HG02759 (cell line): ENCODE measurements around the gene AGBL5.
"Not testable (repeated sequence)": the region's sequence is repeated elsewhere in the genome, so short reads cannot be mapped to it uniquely, and the experiment has no call there.

ENCODE experiments used
- ATAC-seq: cut with Tn5 transposase; IDR thresholded peaks from one replicate; pipeline ENCODE4 v1.9.1; 2021; ENCODE audit warnings: mild to moderate bottlenecking, moderate library complexity; ENCODE audit not compliant: unreplicated experiment

Gene AGBL5

GRCh38 chr2:27109083-27109482, 57.6 kb downstream of the AGBL5 start:
- no peak for ATAC-seq

DNA sequence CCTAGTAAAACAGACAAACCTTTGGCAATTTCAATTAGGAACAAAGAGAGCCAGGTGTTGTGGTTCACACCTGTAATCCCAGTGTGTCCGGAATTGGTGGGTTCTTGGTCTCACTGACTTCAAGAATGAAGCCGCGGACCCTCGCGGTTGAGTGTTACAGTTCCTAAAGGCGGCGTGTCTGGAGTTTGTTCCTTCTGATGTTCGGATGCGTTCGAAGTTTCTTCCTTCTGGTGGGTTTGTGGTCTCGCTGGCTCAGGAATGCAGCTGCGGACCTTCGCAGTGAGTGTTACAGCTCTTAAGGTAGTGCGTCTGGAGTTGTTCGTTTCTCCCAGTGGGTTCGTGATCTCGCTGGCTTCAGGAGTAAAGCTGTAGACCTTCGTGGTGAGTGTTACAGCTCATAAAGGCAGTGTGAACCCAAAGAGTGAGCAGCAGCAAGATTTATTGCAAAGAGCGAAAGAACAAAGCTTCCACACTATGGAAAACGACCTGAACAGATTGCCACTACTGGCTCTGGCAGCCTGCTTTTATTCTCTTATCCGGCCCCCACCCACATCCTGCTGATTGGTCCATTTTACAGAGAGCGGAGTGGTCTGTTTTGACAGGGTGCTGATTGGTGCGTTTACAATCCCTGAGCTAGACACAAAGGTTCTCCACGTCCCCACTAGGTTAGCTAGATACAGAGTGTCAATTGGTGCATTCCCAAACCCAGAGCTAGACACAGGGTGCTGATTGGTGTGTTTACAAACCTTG, 59.3 kb downstream of the AGBL5 start:
- ATAC-seq = not testable (repeated sequence)

DNA sequence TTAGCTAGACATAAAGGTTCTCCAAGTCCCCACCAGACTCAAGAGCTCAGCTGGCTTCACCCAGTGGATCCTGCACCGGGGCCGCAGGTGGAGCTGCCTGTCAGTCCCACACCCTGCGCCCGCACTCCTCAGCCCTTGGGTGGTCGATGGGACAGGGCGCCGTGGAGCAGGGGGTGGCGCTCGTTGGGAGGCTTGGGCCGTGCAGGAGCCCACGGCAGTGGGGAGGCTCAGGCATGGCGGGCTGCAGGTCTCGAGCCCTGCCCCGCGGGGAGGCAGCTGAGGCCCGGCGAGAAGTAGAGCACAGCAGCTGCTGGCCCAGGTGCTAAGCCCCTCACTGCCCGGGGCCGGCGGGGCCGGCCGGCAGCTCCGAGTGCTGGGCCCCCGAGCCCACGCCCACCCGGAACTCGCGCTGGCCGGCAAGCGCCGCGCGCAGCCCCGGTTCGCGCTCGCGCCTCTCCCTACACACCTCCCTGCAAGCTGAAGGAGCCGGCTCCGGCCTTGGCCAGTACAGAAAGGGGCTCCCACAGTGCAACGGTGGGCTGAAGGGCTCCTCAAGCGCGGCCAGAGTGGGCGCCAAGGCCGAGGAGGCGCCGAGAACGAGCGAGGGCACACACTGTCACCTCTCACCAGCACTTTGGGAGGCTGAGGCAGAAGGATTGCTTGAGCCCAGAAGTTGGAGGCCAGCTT, 60.1 kb downstream of the AGBL5 start:
- ATAC-seq = not testable (repeated sequence)

DNA sequence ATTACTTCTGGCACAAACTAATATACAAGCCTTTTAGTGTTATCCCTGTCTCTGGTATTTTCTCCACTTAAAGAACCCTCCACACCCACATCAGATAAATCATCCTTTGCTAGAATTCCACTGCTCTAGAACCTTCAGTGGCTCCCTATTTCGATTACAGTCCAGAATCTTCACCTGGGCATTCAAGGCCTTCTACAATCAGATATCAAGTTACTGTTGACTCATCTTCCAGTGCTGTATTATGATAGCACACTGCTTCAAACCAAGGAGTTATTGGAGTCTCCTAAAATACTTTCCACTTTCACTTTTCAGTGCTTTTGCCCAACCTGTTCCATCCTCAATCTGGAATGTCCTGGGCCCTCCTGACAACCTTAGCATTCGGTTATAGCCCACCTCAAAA, 64.1 kb downstream of the AGBL5 start:
- ATAC-seq = no peak

DNA sequence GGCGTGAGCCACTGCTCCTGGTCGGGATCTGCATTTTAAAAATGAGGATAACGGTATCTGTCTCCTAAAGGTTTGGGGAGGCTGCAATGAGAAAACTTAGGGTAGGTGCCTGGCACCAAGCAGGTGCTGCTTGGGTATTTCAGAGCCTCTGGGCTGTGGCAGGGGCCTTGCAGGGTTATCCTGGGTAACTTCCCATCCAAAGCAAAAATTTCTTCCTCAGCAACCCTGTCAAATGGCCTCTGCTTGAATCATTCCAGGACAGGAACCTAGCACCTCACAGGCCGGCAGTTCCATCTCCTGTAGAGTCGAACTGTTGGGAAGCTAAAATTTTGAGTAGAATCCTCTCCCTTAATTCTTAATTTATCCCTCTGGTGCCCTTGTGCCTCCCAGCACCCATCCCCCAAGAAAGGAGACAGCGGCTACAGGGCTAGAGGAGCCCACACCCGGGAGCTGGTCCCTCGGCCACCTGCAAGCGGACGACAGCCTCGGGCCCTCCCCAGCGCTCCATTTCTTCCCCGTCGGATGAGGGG, 66.6 kb downstream of the AGBL5 start:
- no peak for ATAC-seq

GRCh38 chr2:27118525-27119329, 67.3 kb downstream of the AGBL5 start, which contains the start of gene CGREF1:
CGREF1 (minus strand) TSS chr2:27119128; CDS start chr2:27104366, 14,762 bp downstream.
- no peak for ATAC-seq

- ATAC-seq = not testable (repeated sequence)
These were observed 67.8 kb downstream of the AGBL5 start for GRCh38 chr2:27119330-27119670.
